ENCODE measurements around the gene PRKCA.

Gene PRKCA

DNA sequence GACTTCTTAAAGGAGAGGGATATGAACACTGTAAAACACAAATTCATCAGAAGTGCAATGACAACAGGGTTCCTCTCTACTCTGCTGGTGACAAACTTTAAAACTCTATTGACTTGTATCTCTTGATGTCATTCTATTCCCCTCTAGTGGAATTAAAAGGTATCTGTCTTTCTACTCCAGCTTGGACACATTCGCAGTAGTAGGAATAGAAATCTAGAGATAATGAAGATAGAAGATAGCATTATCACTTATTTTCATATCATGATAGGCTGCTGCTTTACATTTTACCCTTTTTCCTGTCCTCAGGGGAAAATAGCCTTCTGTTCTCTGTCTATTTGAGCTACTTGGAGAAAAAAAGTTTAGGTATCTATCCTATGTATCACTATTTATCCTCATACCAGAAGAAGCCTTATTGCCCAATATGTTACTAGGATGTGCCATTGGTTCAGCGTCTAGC, 322.9 kb downstream of the PRKCA start:
- DNase-seq (ENCODE audit: low spot score): peak; percentile 61

DNA sequence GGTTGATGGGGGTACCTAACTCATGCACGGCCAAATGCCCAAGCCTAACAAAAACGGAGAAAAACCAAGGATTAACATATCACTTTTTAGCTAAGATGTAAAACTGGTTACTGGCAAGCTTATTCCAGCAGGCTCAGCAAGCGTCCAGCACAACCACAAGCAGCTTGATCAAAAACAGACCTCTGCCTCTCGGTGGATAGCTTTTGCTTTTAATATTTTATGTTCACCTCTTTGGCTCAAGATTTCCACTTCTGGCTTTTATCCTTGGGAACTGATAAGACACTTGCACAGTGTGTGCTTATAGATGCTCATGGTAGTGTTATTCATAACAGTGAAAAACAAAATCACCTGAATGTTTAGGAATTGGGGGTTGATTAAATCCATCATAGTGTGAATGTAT, 325.6 kb downstream of the PRKCA start:
- no peak for DNase-seq (ENCODE audit: low spot score)

GRCh38 chr17:66629762-66630161, 327.3 kb downstream of the PRKCA start:
- DNase-seq (ENCODE audit: low spot score): no peak

GRCh38 chr17:66630379-66630778, 328.0 kb downstream of the PRKCA start:
- no peak for DNase-seq (ENCODE audit: low spot score)

- DNase-seq (ENCODE audit: low spot score): no peak
These were observed 328.5 kb downstream of the PRKCA start for GRCh38 chr17:66630828-66631472.

GRCh38 chr17:66632731-66633130, 330.3 kb downstream of the PRKCA start:
- DNase-seq (ENCODE audit: low spot score): no peak

GRCh38 chr17:66633317-66633965, 331.0 kb downstream of the PRKCA start:
- DNase-seq (ENCODE audit: low spot score): no peak

GRCh38 chr17:66634193-66634592, 331.8 kb downstream of the PRKCA start:
- DNase-seq (ENCODE audit: low spot score): no peak

DNA sequence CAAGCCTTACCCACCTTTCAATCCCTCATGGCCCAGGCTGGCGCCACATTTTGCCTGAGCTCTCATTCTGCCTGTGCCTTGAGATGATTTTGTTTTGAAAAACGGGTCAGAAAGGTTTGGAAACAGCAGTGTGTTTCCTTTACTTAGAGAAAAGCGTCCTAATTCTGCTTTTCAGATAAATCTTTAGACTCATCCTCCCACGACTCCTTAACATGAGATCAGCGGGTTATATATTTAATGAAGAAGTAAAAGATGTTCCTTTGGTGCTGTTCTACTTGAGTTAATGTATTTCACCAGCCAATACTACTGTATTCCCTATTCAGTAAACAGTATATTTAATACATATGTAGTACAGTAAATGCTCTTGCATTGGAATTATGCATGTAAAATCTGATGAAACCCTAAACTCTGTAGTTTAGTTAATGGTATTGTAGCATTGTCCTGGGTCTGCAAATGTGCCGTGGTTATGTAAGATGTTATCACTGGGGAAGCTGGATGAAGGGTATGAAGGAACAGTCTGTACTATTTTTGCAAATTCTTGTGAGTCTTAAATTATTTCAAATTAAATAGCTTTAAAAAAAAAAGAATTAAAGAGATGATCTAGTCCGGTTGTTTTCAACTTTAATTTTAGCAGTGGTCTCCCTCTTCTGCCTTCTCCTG, 333.1 kb downstream of the PRKCA start:
- DNase-seq (ENCODE audit: low spot score): no peak

- DNase-seq (ENCODE audit: low spot score): no peak
These were observed 333.7 kb downstream of the PRKCA start for GRCh38 chr17:66636111-66636510.

DNA sequence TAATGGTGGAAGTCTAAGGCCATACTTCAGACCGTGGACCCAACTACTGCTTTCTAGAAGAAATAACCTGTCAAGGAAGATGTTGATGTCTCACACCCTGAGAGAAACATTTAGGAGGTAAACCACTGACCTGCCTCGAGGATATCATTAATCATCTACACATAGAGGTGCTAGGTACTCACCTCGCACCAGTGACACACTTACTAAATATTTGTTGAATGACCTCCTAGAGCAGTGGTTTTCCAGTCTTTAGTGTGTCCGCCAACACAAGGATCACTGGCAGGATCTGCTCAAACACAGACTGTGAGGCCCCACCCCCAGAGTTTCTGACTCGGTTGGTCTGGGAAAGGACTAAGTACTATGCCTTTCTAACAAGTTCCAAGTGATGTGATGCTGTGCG, 335.1 kb downstream of the PRKCA start:
- DNase-seq (ENCODE audit: low spot score): no peak

GRCh38 chr17:66638707-66639479, 336.5 kb downstream of the PRKCA start:
- DNase-seq (ENCODE audit: low spot score): peak; percentile 8

GRCh38 chr17:66643815-66644710, 341.6 kb downstream of the PRKCA start:
- DNase-seq (ENCODE audit: low spot score): no peak

- no peak for DNase-seq (ENCODE audit: low spot score)
These were observed 342.8 kb downstream of the PRKCA start for GRCh38 chr17:66645259-66645658.

DNA sequence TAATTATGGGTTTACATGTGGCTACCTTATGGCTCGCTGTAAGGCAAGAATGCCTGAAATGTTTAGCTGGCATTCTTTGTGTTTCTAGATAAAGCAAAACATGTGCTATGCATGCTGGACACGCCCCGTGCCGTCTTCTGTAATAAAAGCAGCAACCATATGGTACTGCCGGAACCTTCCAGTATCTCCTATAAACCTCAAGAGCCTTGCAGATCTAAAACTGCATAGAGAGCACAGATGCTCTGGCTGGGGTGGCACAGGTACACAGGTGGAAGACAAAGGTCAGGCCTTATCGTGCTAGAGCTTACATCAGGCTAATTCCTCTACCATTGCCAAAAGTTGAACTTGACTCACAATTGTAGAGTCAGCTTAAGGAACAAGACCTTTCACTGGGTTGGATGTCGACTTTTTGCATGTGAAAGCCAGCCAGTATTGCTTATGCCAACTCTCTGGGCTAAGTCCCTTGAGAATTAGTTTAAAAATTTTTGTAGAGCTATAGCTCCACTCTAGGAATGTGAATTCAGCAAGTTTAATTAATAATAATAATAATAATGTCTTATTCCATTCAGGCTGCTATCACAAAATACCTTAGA, 345.1 kb downstream of the PRKCA start:
- DNase-seq (ENCODE audit: low spot score): no peak

DNA sequence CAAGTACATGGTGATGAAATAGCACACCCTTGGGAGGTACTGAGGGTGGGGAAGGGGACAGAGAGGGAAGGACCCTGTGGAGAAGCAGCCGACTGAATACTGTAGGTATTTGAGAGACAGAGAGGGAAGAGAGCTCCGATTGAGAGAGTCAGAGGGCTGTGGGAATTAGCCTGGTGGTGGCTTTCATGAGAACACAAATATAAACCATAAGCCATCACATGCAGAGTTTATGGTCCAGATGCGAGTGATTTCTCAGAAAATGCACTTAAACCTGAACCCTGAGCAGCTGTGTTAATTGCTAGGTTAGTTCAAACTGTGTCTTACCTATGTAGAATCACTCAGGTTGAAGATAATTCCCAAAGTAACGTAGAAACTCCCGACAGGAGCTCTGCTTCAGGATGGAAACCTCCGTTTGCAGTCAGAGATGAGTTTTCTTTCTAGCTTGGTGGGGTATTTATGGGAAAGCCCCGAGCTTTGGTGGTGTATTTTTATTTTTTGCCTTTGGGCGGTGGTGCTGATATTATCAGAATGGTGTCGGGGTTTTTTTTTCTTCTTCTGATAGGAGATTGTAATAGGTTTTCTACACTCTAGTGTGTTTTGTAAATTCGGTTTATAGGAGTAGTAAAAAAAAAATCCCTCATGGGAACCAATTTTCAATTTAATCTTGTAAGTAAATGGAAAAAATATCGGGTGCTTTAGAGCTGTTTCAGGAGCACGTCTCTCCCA, 347.6 kb downstream of the PRKCA start:
- DNase-seq (ENCODE audit: low spot score): no peak

DNA sequence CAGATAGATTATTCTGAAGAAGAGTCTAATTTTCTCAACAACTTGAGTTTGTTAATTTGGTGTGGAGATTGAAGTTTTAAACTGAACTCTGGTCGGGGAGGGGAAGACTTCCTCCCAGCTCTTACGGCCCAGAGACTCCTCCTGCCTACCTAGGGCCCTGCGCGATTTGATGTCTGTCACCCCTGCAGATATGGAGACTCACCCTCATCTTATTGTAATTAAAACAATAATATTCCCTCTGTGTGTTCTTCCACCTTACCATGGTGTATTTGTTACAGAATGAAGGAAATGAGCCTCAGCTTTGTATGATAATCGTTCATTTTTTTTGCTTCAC, 348.1 kb downstream of the PRKCA start:
- no peak for DNase-seq (ENCODE audit: low spot score)

DNA sequence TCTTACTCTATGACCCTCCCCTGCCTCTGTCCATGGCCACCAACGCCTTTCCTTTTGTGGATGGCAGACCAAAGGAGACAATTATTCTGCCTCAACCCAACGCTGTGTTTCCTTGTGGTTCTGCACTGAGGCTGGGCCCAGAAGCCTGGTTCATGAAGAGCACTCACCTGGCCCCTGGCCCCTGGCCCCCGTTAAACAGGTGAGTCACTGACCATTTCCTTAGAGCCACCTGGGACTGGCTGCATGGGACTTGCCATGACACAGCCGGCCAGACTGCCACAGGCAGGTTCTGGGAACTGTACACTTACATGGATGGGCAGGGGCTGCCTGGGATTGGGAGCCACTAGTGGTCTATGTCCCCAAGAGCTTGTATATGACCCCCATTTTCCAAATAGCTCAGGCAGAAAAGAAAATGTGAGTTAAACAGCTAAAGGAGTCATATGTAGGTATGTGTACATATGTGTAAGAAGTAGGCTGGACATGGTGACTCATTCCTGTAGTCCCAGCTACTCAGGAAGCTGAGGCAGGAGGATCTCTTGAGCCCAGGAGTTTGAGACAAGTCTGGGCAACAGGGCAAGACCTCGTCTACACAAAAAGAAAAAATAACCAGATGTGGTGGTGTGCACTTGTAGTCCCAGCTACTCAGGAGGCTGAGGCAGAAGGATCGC, 350.6 kb downstream of the PRKCA start:
- DNase-seq (ENCODE audit: low spot score): no peak

DNA sequence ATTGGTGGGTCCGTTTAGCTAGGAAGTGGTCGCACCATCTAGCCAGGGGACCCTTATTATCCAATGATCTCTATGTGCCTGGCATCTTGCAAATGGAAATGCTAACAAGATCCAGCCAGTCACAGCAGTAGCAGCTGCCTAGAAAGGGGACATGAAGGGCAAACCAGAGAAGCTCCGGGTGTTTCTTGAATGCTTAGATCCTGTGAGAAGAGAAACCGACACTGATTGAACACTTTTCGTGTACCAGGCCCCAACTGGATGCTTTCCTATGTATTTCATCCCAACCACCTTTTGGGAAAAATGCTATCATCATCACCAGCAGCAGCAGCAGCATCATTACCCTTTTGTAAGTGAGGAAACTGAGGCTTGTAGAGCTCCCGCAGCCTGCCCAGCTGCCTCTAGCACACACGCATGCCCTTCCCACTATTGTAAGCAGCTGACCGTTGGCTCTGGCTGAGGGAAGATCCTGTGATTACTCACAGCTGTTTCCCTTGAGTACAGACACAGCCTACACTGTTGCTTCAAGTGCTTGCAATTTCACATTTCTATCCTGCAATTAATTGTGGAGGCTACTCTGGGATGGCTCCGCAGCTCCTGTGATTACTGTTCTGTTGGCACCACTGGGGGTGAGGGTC, 351.8 kb downstream of the PRKCA start:
- DNase-seq (ENCODE audit: low spot score): no peak

GRCh38 chr17:66654764-66655163, 352.4 kb downstream of the PRKCA start:
- no peak for DNase-seq (ENCODE audit: low spot score)

Data from NAMALWA (cell line).